ENCODE results near the gene ARSJ.

Gene ARSJ

GRCh38 chr4:113962016-113962347, 17.5 kb downstream of the ARSJ start:
- Histone ChIP-seq H3K4me2 (ENCODE audit: low read length) (no peak overlapping the region), H3K4me3 (ENCODE audit: low read length) (no peak overlapping the region), H3K9me2 (replicated peaks; ENCODE audit: control insufficient read depth, low read length) (no peaks in the 10 kb centered on the region), H3K9me3 (ENCODE audit: control insufficient read depth, insufficient read depth, low read length) (no peaks in the 10 kb centered on the region), H4K20me1 (ENCODE audit: control insufficient read depth, insufficient read depth, low read depth, low read length) (no peaks in the 10 kb centered on the region), H3F3A (ENCODE audit: control insufficient read depth, insufficient read depth) (no peaks in the 10 kb centered on the region), H3K4me1 (ENCODE audit: control insufficient read depth, low read length) (no peaks in the 10 kb centered on the region), H3K27ac (ENCODE audit: low read depth, low read length) (no peak overlapping the region), H3K36me3 (ENCODE audit: control insufficient read depth, low read length) (no peaks in the 10 kb centered on the region), H3K79me2 (ENCODE audit: control insufficient read depth, low read length) (no peaks in the 10 kb centered on the region), H3K27me3 (ENCODE audit: control insufficient read depth, low read length) (peaks cover 10% of the 10 kb centered on the region; the same call in 1 of the 2 replicates)
- TF ChIP-seq EZH2phosphoT487 (IDR thresholded peaks at IDR 0.05; ENCODE audit: borderline replicate concordance, low read length) (no peak), CTCF (IDR thresholded peaks at IDR 0.05; ENCODE audit: low read depth, low read length, poor library complexity, severe bottlenecking) (no peak)

GRCh38 chr4:113960684-113961321, 18.6 kb downstream of the ARSJ start:
- H3K4me2 ChIP-seq (ENCODE audit: low read length): no peak overlapping the region
- H3K79me2 ChIP-seq (ENCODE audit: control insufficient read depth, low read length): no peaks in the 10 kb centered on the region
- peaks cover 14% of the 10 kb centered on the region; the same call in 1 of the 2 replicates for H3K27me3 ChIP-seq (ENCODE audit: control insufficient read depth, low read length)
- no peak overlapping the region for H3K4me3 ChIP-seq (ENCODE audit: low read length)
- no peaks in the 10 kb centered on the region for H3K9me2 ChIP-seq (replicated peaks; ENCODE audit: control insufficient read depth, low read length)
- H3F3A ChIP-seq (ENCODE audit: control insufficient read depth, insufficient read depth): no peaks in the 10 kb centered on the region
- H3K9me3 ChIP-seq (ENCODE audit: control insufficient read depth, insufficient read depth, low read length): no peaks in the 10 kb centered on the region
- H3K36me3 ChIP-seq (ENCODE audit: control insufficient read depth, low read length): no peaks in the 10 kb centered on the region
- H3K4me1 ChIP-seq (ENCODE audit: control insufficient read depth, low read length): no peaks in the 10 kb centered on the region
- TF ChIP-seq CTCF (IDR thresholded peaks at IDR 0.05; ENCODE audit: low read depth, low read length, poor library complexity, severe bottlenecking) (no peak), EZH2phosphoT487 (IDR thresholded peaks at IDR 0.05; ENCODE audit: borderline replicate concordance, low read length) (no peak)
- no peaks in the 10 kb centered on the region for H4K20me1 ChIP-seq (ENCODE audit: control insufficient read depth, insufficient read depth, low read depth, low read length)
- H3K27ac ChIP-seq (ENCODE audit: low read depth, low read length): no peak overlapping the region

GRCh38 chr4:113959539-113959937, 19.9 kb downstream of the ARSJ start:
- Histone ChIP-seq H4K20me1 (ENCODE audit: control insufficient read depth, insufficient read depth, low read depth, low read length) (no peaks in the 10 kb centered on the region), H3K36me3 (ENCODE audit: control insufficient read depth, low read length) (no peaks in the 10 kb centered on the region), H3K9me2 (replicated peaks; ENCODE audit: control insufficient read depth, low read length) (no peaks in the 10 kb centered on the region), H3K9me3 (ENCODE audit: control insufficient read depth, insufficient read depth, low read length) (no peaks in the 10 kb centered on the region), H3K27ac (ENCODE audit: low read depth, low read length) (no peak overlapping the region), H3K27me3 (ENCODE audit: control insufficient read depth, low read length) (peaks cover 18% of the 10 kb centered on the region), H3K4me2 (ENCODE audit: low read length) (no peak overlapping the region), H3K4me3 (ENCODE audit: low read length) (no peak overlapping the region), H3K4me1 (ENCODE audit: control insufficient read depth, low read length) (no peaks in the 10 kb centered on the region), H3F3A (ENCODE audit: control insufficient read depth, insufficient read depth) (no peaks in the 10 kb centered on the region), H3K79me2 (ENCODE audit: control insufficient read depth, low read length) (no peaks in the 10 kb centered on the region)
- TF ChIP-seq CTCF (IDR thresholded peaks at IDR 0.05; ENCODE audit: low read depth, low read length, poor library complexity, severe bottlenecking) (no peak), EZH2phosphoT487 (IDR thresholded peaks at IDR 0.05; ENCODE audit: borderline replicate concordance, low read length) (no peak)

Data from DOHH2 (cell line).